Kidney epithelial cell (primary cell): ENCODE results near the gene FMN1. TPM values are rescaled to one million over a fixed set of nuclear protein-coding genes. Genes with fewer than 3 reads are reported as not detected.

Source experiments
- DNase-seq: peaks from one replicate; pipeline ENCODE4 v3.0.0-alpha.2; 2010; ENCODE audit warnings: low read depth
- H3K27me3 ChIP-seq: 2 replicates; pipeline ENCODE4 v1.6.0; 2011; ENCODE audit warnings: low read length; ENCODE audit not compliant: control insufficient read depth, insufficient read depth
- H3K36me3 ChIP-seq: 2 replicates; pipeline ENCODE4 v1.5.1; 2011; ENCODE audit warnings: low read length; ENCODE audit not compliant: control insufficient read depth, insufficient read depth
- H3K4me3 ChIP-seq: 2 replicates; pipeline ENCODE4 v1.5.1; 2011; ENCODE audit warnings: low read depth, mild to moderate bottlenecking, control low read depth, low read length
- CTCF ChIP-seq: IDR thresholded peaks from 2 replicates; pipeline ENCODE4 v1.5.1; 2011; ENCODE audit warnings: mild to moderate bottlenecking, moderate library complexity, low read length, control low read depth, inconsistent platforms; ENCODE audit not compliant: insufficient read depth, poor library complexity, severe bottlenecking
- total RNA-seq: library from RNA; depleted of rRNA; stranded (reverse); fragments of >200 nt; gene quantifications from 2 replicates; pipeline ENCODE4 v1.2.3, GENCODE V29; 2015

The FMN1 gene
- total RNA-seq, 1 donor from 2014 or later, result 4.5 TPM

GRCh38 chr15:32739522-32740063, 454.9 kb downstream of the FMN1 start:
- H3K36me3 ChIP-seq, result no peaks in the 10 kb centered on the region
- H3K4me3 ChIP-seq, result no peak overlapping the region
- TF ChIP-seq CTCF, result no peak
- DNase-seq, result no peak
- H3K27me3 ChIP-seq, result no peaks in the 10 kb centered on the region

- no peak overlapping the region for H3K4me3 ChIP-seq
- H3K36me3 ChIP-seq, result no peaks in the 10 kb centered on the region
- H3K27me3 ChIP-seq, result no peaks in the 10 kb centered on the region
- no peak for DNase-seq
- no peak for TF ChIP-seq CTCF
These were observed 455.8 kb downstream of the FMN1 start for GRCh38 chr15:32738666-32739065.

DNA sequence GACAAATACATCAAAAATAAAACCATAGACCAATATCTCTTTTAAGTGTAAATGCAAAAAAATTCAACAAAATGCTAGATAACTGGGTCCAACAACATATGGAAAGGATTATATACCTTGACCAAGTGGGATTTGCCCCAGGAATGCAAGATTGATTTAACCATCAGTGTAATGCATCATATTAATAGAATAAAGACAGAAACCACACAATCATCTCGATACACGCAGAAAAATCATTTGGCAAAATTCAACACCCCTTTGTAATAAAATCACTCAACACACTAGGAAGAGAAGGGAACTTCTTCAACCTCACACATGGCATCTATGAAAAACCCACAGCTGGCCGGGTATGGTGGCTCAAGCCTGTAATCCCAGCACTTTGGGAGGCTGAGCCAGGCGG, 457.2 kb downstream of the FMN1 start:
- Histone ChIP-seq H3K27me3 (no peaks in the 10 kb centered on the region), H3K4me3 (no peak overlapping the region), H3K36me3 (no peaks in the 10 kb centered on the region)
- no peak for DNase-seq
- TF ChIP-seq CTCF, result no peak

DNA sequence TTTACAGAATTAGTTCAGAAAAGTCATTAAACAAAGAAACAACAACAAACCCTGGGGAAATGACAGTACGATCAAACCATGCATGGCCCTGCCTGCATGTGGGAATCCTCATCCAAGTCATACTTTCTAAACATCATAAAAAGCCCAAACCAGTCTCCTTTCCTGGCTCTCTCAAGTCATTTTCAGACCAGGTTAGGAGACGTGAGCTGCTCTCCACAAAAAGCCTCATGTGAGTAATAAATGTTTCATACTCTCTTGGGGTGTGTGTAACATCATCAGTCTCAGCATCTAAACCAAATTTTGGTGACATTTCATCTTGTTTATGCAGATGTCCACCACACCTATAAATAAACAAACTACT, 457.8 kb downstream of the FMN1 start:
- no peak for DNase-seq
- Histone ChIP-seq H3K36me3 (no peaks in the 10 kb centered on the region), H3K27me3 (no peaks in the 10 kb centered on the region), H3K4me3 (no peak overlapping the region)
- no peak for TF ChIP-seq CTCF

GRCh38 chr15:32735989-32736700, 458.4 kb downstream of the FMN1 start:
- no peak for DNase-seq
- no peak for TF ChIP-seq CTCF
- H3K27me3 ChIP-seq, result no peaks in the 10 kb centered on the region
- no peaks in the 10 kb centered on the region for H3K36me3 ChIP-seq
- no peak overlapping the region for H3K4me3 ChIP-seq

- no peak overlapping the region for H3K4me3 ChIP-seq
- DNase-seq, result no peak
- no peak for TF ChIP-seq CTCF
- no peaks in the 10 kb centered on the region for H3K27me3 ChIP-seq
- no peaks in the 10 kb centered on the region for H3K36me3 ChIP-seq
These were observed 461.2 kb downstream of the FMN1 start for GRCh38 chr15:32733281-32733680.
